Activated naive CD4-positive, alpha-beta T cell treated with anti-CD3 and anti-CD28 coated beads, Interleukin-2, amount 50 U/mL, for 24 hours (primary cell): ENCODE data around the gene CCNK.
A peak's percentile ranks its signal among the peaks of the same experiment; 100 is the strongest.

ENCODE experiments used
- H3K27ac Mint-ChIP-seq: one replicate; pipeline ENCODE4 v1.8.0; 2021; ENCODE audit warnings: mild to moderate bottlenecking, mixed read lengths
- H3K27me3 Mint-ChIP-seq: one replicate; pipeline ENCODE4 v1.8.0; 2021; ENCODE audit warnings: mixed read lengths
- H3K36me3 Mint-ChIP-seq: one replicate; pipeline ENCODE4 v1.8.0; 2021; ENCODE audit warnings: mixed read lengths
- H3K4me1 Mint-ChIP-seq: one replicate; pipeline ENCODE4 v1.8.0; 2021; ENCODE audit warnings: mixed read lengths
- H3K4me3 Mint-ChIP-seq: one replicate; pipeline ENCODE4 v1.8.0; 2021; ENCODE audit warnings: mild to moderate bottlenecking, mixed read lengths
- H3K9me3 Mint-ChIP-seq: one replicate; pipeline ENCODE4 v1.8.0; 2021; ENCODE audit warnings: mixed read lengths

Gene CCNK

GRCh38 chr14:99527427-99528076 is 46.3 kb downstream of the CCNK start:
- Mint-ChIP-seq H3K27me3 (no peaks in the 10 kb centered on the region), H3K4me3 (no peak overlapping the region)

GRCh38 chr14:99529899-99530298 is 48.7 kb downstream of the CCNK start:
- Mint-ChIP-seq H3K4me1 (peaks cover 12% of the 10 kb centered on the region), H3K36me3 (no peaks in the 10 kb centered on the region), H3K9me3 (no peaks in the 10 kb centered on the region), H3K27me3 (no peaks in the 10 kb centered on the region), H3K27ac (no peak overlapping the region), H3K4me3 (no peak overlapping the region)

More at GRCh38 chr14:99527427-99528076, 46.3 kb downstream of the CCNK start:
- Mint-ChIP-seq H3K36me3 (no peaks in the 10 kb centered on the region), H3K9me3 (no peaks in the 10 kb centered on the region), H3K4me1 (peaks cover 19% of the 10 kb centered on the region), H3K27ac (no peak overlapping the region)

- no peak overlapping the region for H3K27ac Mint-ChIP-seq
- H3K4me3 Mint-ChIP-seq = no peak overlapping the region
- no peaks in the 10 kb centered on the region for H3K36me3 Mint-ChIP-seq
- H3K9me3 Mint-ChIP-seq = no peaks in the 10 kb centered on the region
- peaks cover 5% of the 10 kb centered on the region for H3K4me1 Mint-ChIP-seq
- H3K27me3 Mint-ChIP-seq = no peaks in the 10 kb centered on the region
These were observed 49.4 kb downstream of the CCNK start for GRCh38 chr14:99530407-99531155.

GRCh38 chr14:99531251-99532096 is 50.3 kb downstream of the CCNK start:
- no peak overlapping the region for H3K4me3 Mint-ChIP-seq
- H3K9me3 Mint-ChIP-seq = no peaks in the 10 kb centered on the region
- no peaks in the 10 kb centered on the region for H3K27me3 Mint-ChIP-seq
- H3K36me3 Mint-ChIP-seq = no peaks in the 10 kb centered on the region
- H3K27ac Mint-ChIP-seq = peak overlapping the region; percentile 74
- H3K4me1 Mint-ChIP-seq = no peaks in the 10 kb centered on the region

- no peaks in the 10 kb centered on the region for H3K27me3 Mint-ChIP-seq
- H3K9me3 Mint-ChIP-seq = no peaks in the 10 kb centered on the region
- H3K27ac Mint-ChIP-seq = no peak overlapping the region
- H3K4me1 Mint-ChIP-seq = no peaks in the 10 kb centered on the region
- H3K36me3 Mint-ChIP-seq = no peaks in the 10 kb centered on the region
- H3K4me3 Mint-ChIP-seq = no peak overlapping the region
These were observed 51.1 kb downstream of the CCNK start for GRCh38 chr14:99532310-99532709.

GRCh38 chr14:99534333-99534732 is 53.1 kb downstream of the CCNK start:
- Mint-ChIP-seq H3K9me3 (no peaks in the 10 kb centered on the region), H3K27ac (no peak overlapping the region), H3K27me3 (no peaks in the 10 kb centered on the region), H3K4me1 (no peaks in the 10 kb centered on the region), H3K4me3 (no peak overlapping the region), H3K36me3 (no peaks in the 10 kb centered on the region)

GRCh38 chr14:99534863-99535262 is 53.7 kb downstream of the CCNK start:
- no peak overlapping the region for H3K27ac Mint-ChIP-seq
- no peaks in the 10 kb centered on the region for H3K36me3 Mint-ChIP-seq
- no peaks in the 10 kb centered on the region for H3K9me3 Mint-ChIP-seq
- no peak overlapping the region for H3K4me3 Mint-ChIP-seq
- no peaks in the 10 kb centered on the region for H3K4me1 Mint-ChIP-seq
- no peaks in the 10 kb centered on the region for H3K27me3 Mint-ChIP-seq

- H3K27ac Mint-ChIP-seq = no peak overlapping the region
- H3K4me1 Mint-ChIP-seq = no peaks in the 10 kb centered on the region
- no peaks in the 10 kb centered on the region for H3K27me3 Mint-ChIP-seq
- H3K9me3 Mint-ChIP-seq = no peaks in the 10 kb centered on the region
- no peak overlapping the region for H3K4me3 Mint-ChIP-seq
- no peaks in the 10 kb centered on the region for H3K36me3 Mint-ChIP-seq
These were observed 54.2 kb downstream of the CCNK start for GRCh38 chr14:99535448-99535847.

GRCh38 chr14:99535908-99536778 is 54.9 kb downstream of the CCNK start:
- no peak overlapping the region for H3K4me3 Mint-ChIP-seq
- H3K36me3 Mint-ChIP-seq = no peaks in the 10 kb centered on the region
- H3K4me1 Mint-ChIP-seq = peaks cover under 1% of the 10 kb centered on the region
- no peak overlapping the region for H3K27ac Mint-ChIP-seq
- no peaks in the 10 kb centered on the region for H3K9me3 Mint-ChIP-seq
- no peaks in the 10 kb centered on the region for H3K27me3 Mint-ChIP-seq

- Mint-ChIP-seq H3K36me3 (no peaks in the 10 kb centered on the region), H3K9me3 (no peaks in the 10 kb centered on the region), H3K4me3 (no peak overlapping the region), H3K27ac (no peak overlapping the region), H3K27me3 (no peaks in the 10 kb centered on the region), H3K4me1 (peaks cover 8% of the 10 kb centered on the region)
These were observed 56.2 kb downstream of the CCNK start for GRCh38 chr14:99537399-99537798.

- Mint-ChIP-seq H3K27me3 (no peaks in the 10 kb centered on the region), H3K9me3 (no peaks in the 10 kb centered on the region), H3K4me3 (no peak overlapping the region), H3K36me3 (no peaks in the 10 kb centered on the region), H3K4me1 (peaks cover 8% of the 10 kb centered on the region), H3K27ac (no peak overlapping the region)
These were observed 57.1 kb downstream of the CCNK start for GRCh38 chr14:99538275-99538674.

- H3K4me1 Mint-ChIP-seq = peaks cover 8% of the 10 kb centered on the region
- H3K27me3 Mint-ChIP-seq = no peaks in the 10 kb centered on the region
- no peak overlapping the region for H3K27ac Mint-ChIP-seq
- H3K36me3 Mint-ChIP-seq = no peaks in the 10 kb centered on the region
- no peak overlapping the region for H3K4me3 Mint-ChIP-seq
- H3K9me3 Mint-ChIP-seq = no peaks in the 10 kb centered on the region
These were observed 57.5 kb downstream of the CCNK start for GRCh38 chr14:99538733-99539132.

GRCh38 chr14:99539491-99539890 is 58.3 kb downstream of the CCNK start:
- Mint-ChIP-seq H3K4me1 (peaks cover 8% of the 10 kb centered on the region), H3K4me3 (no peak overlapping the region), H3K27ac (no peak overlapping the region), H3K27me3 (no peaks in the 10 kb centered on the region), H3K9me3 (no peaks in the 10 kb centered on the region), H3K36me3 (no peaks in the 10 kb centered on the region)

GRCh38 chr14:99540196-99541032 is 59.2 kb downstream of the CCNK start:
- H3K4me3 Mint-ChIP-seq = no peak overlapping the region
- H3K9me3 Mint-ChIP-seq = no peaks in the 10 kb centered on the region
- H3K27ac Mint-ChIP-seq = no peak overlapping the region
- no peaks in the 10 kb centered on the region for H3K27me3 Mint-ChIP-seq
- H3K4me1 Mint-ChIP-seq = peaks cover 8% of the 10 kb centered on the region
- H3K36me3 Mint-ChIP-seq = no peaks in the 10 kb centered on the region
